Activated T-cell treated with anti-CD3 and anti-CD28 coated beads, Interleukin-2, amount 50 U/mL, for 24 hours (primary cell): ENCODE results near the gene FBH1.
A peak's percentile ranks its signal among the peaks of the same experiment; 100 is the strongest.
"Not testable (repeated sequence)": the region's sequence is repeated elsewhere in the genome, so short reads cannot be mapped to it uniquely, and the experiment has no call there.

Source experiments
- DNase-seq: peaks from one replicate; pipeline ENCODE4 v3.0.0-alpha.2; 2020
- H3K27ac Mint-ChIP-seq: 2 replicates; pipeline ENCODE4 v1.8.0; 2020; ENCODE audit warnings: mild to moderate bottlenecking, mixed read lengths
- H3K27me3 Mint-ChIP-seq: 2 replicates; pipeline ENCODE4 v1.8.0; 2020; ENCODE audit warnings: mixed read lengths
- H3K36me3 Mint-ChIP-seq: 2 replicates; pipeline ENCODE4 v1.8.0; 2020; ENCODE audit warnings: low read depth, mixed read lengths
- H3K4me1 Mint-ChIP-seq: 2 replicates; pipeline ENCODE4 v1.8.0; 2020; ENCODE audit warnings: low read depth, mixed read lengths
- H3K4me3 Mint-ChIP-seq: 2 replicates; pipeline ENCODE4 v1.8.0; 2020; ENCODE audit warnings: mild to moderate bottlenecking, moderate library complexity, mixed read lengths
- H3K9me3 Mint-ChIP-seq: 2 replicates; pipeline ENCODE4 v1.8.0; 2020; ENCODE audit warnings: mixed read lengths

Gene FBH1

GRCh38 chr10:5866451-5867081 is 23.5 kb upstream of the FBH1 start:
- H3K27ac Mint-ChIP-seq, H3K4me3 Mint-ChIP-seq: not testable (repeated sequence)

GRCh38 chr10:5867091-5867615 is 22.9 kb upstream of the FBH1 start:
- H3K27me3 Mint-ChIP-seq, H3K36me3 Mint-ChIP-seq: not testable (repeated sequence)

More at GRCh38 chr10:5866451-5867081, 23.5 kb upstream of the FBH1 start:
- not testable (repeated sequence) for H3K4me1 Mint-ChIP-seq, H3K9me3 Mint-ChIP-seq, DNase-seq, H3K27me3 Mint-ChIP-seq
- peaks cover 10% of the 10 kb centered on the region for H3K36me3 Mint-ChIP-seq

DNA sequence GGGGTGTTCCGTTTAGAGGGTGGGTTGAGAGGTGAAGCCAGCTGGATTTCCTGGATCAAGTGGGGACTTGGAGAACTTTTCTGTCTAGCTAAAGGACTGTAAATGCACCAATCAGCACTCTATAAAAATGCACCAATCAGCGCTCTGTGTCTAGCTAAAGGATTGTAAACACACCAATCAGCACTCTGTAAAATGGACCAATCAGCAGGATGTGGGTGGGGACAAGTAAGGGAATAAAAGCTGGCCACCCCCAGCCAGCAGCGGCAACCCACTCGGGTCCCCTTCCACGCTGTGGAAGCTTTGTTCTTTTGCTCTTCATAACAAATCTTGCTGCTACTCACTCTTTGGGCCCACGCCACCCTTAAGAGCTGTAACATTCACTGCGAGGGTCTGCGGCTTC is 21.7 kb upstream of the FBH1 start:
- not testable (repeated sequence) for H3K4me3 Mint-ChIP-seq, H3K36me3 Mint-ChIP-seq, H3K9me3 Mint-ChIP-seq, DNase-seq, H3K27me3 Mint-ChIP-seq, H3K4me1 Mint-ChIP-seq, H3K27ac Mint-ChIP-seq

More at GRCh38 chr10:5867091-5867615, 22.9 kb upstream of the FBH1 start:
- not testable (repeated sequence) for H3K9me3 Mint-ChIP-seq, H3K4me3 Mint-ChIP-seq, H3K4me1 Mint-ChIP-seq, H3K27ac Mint-ChIP-seq, DNase-seq

- Mint-ChIP-seq H3K9me3 (peaks cover 4% of the 10 kb centered on the region), H3K27me3 (no peaks in the 10 kb centered on the region), H3K27ac (no peak overlapping the region), H3K36me3 (peaks cover 7% of the 10 kb centered on the region), H3K4me3 (no peak overlapping the region), H3K4me1 (peaks cover 5% of the 10 kb centered on the region)
- no peak for DNase-seq
These were observed 20.9 kb upstream of the FBH1 start for GRCh38 chr10:5869156-5869555.

GRCh38 chr10:5871596-5871995 is 18.4 kb upstream of the FBH1 start:
- no peak overlapping the region for H3K4me3 Mint-ChIP-seq
- DNase-seq = no peak
- H3K9me3 Mint-ChIP-seq = peaks cover 4% of the 10 kb centered on the region
- H3K27ac Mint-ChIP-seq = no peak overlapping the region
- no peaks in the 10 kb centered on the region for H3K27me3 Mint-ChIP-seq
- peaks cover 24% of the 10 kb centered on the region for H3K36me3 Mint-ChIP-seq
- peaks cover 5% of the 10 kb centered on the region for H3K4me1 Mint-ChIP-seq

GRCh38 chr10:5873515-5873995 is 16.5 kb upstream of the FBH1 start:
- no peaks in the 10 kb centered on the region for H3K27me3 Mint-ChIP-seq
- peaks cover 3% of the 10 kb centered on the region for H3K9me3 Mint-ChIP-seq
- peaks cover 5% of the 10 kb centered on the region for H3K4me1 Mint-ChIP-seq
- peak overlapping the region; percentile 6 for H3K4me3 Mint-ChIP-seq
- H3K27ac Mint-ChIP-seq = peak overlapping the region; percentile 23
- DNase-seq = peak; percentile 74
- H3K36me3 Mint-ChIP-seq = peaks cover 43% of the 10 kb centered on the region

GRCh38 chr10:5876181-5876768 is 13.8 kb upstream of the FBH1 start:
- Mint-ChIP-seq H3K36me3 (peaks cover 53% of the 10 kb centered on the region), H3K9me3 (no peaks in the 10 kb centered on the region), H3K27ac (no peak overlapping the region), H3K4me1 (peaks cover 5% of the 10 kb centered on the region), H3K4me3 (no peak overlapping the region), H3K27me3 (no peaks in the 10 kb centered on the region)
- DNase-seq = no peak

- not testable (repeated sequence) for H3K27ac Mint-ChIP-seq, H3K4me1 Mint-ChIP-seq, H3K27me3 Mint-ChIP-seq, DNase-seq, H3K4me3 Mint-ChIP-seq, H3K9me3 Mint-ChIP-seq
- peaks cover 58% of the 10 kb centered on the region for H3K36me3 Mint-ChIP-seq
These were observed 13.0 kb upstream of the FBH1 start for GRCh38 chr10:5877041-5877440.

- H3K36me3 Mint-ChIP-seq = peaks cover 75% of the 10 kb centered on the region
- H3K9me3 Mint-ChIP-seq = no peaks in the 10 kb centered on the region
- no peak overlapping the region for H3K27ac Mint-ChIP-seq
- H3K27me3 Mint-ChIP-seq = no peaks in the 10 kb centered on the region
- peaks cover 8% of the 10 kb centered on the region for H3K4me1 Mint-ChIP-seq
- no peak overlapping the region for H3K4me3 Mint-ChIP-seq
- DNase-seq = no peak
These were observed 7.1 kb upstream of the FBH1 start for GRCh38 chr10:5882961-5883360.

- H3K27me3 Mint-ChIP-seq = no peaks in the 10 kb centered on the region
- H3K27ac Mint-ChIP-seq = no peak overlapping the region
- H3K36me3 Mint-ChIP-seq = peaks cover 66% of the 10 kb centered on the region
- no peaks in the 10 kb centered on the region for H3K9me3 Mint-ChIP-seq
- DNase-seq = no peak
- H3K4me3 Mint-ChIP-seq = no peak overlapping the region
- peaks cover 18% of the 10 kb centered on the region for H3K4me1 Mint-ChIP-seq
These were observed 4.4 kb upstream of the FBH1 start for GRCh38 chr10:5885619-5886018.

GRCh38 chr10:5887029-5887428 is 3.0 kb upstream of the FBH1 start:
- no peak overlapping the region for H3K27ac Mint-ChIP-seq
- peak overlapping the region; percentile 45 for H3K4me3 Mint-ChIP-seq
- no peak for DNase-seq
- H3K36me3 Mint-ChIP-seq = peaks cover 69% of the 10 kb centered on the region
- H3K9me3 Mint-ChIP-seq = no peaks in the 10 kb centered on the region
- H3K27me3 Mint-ChIP-seq = no peaks in the 10 kb centered on the region
- H3K4me1 Mint-ChIP-seq = peaks cover 30% of the 10 kb centered on the region

- H3K27me3 Mint-ChIP-seq = no peaks in the 10 kb centered on the region
- no peak for DNase-seq
- peaks cover 69% of the 10 kb centered on the region for H3K36me3 Mint-ChIP-seq
- no peaks in the 10 kb centered on the region for H3K9me3 Mint-ChIP-seq
- H3K4me3 Mint-ChIP-seq = peak overlapping the region; percentile 83
- H3K4me1 Mint-ChIP-seq = peaks cover 37% of the 10 kb centered on the region
- H3K27ac Mint-ChIP-seq = no peak overlapping the region
These were observed 2.4 kb upstream of the FBH1 start for GRCh38 chr10:5887641-5888040.

DNA sequence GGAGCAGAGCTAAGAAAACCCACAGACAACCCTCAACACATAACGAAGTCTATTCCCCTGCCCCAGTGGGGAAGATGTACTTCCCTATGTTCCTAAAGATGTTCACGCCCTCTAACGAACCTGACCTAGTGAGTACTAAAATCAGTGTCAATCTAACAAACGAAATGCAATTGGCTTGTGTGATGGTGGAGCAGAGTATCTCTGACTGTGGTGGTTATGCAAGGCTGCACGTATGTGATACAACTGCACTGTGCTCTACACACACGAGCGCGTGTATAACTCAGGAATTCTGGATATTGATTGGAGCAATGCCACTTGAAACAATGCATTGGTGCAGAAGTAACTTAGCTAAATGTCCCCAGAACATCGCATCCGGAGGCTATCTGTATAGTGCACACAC is 1.7 kb upstream of the FBH1 start:
- DNase-seq = no peak
- peak overlapping the region; percentile 81 for H3K27ac Mint-ChIP-seq
- no peaks in the 10 kb centered on the region for H3K27me3 Mint-ChIP-seq
- H3K9me3 Mint-ChIP-seq = no peaks in the 10 kb centered on the region
- peaks cover 41% of the 10 kb centered on the region for H3K4me1 Mint-ChIP-seq
- peak overlapping the region; percentile 83 for H3K4me3 Mint-ChIP-seq
- H3K36me3 Mint-ChIP-seq = peaks cover 68% of the 10 kb centered on the region

GRCh38 chr10:5888843-5889623 is 1.0 kb upstream of the FBH1 start:
- peak overlapping the region; percentile 83 for H3K27ac Mint-ChIP-seq
- H3K4me1 Mint-ChIP-seq = peaks cover 46% of the 10 kb centered on the region
- H3K9me3 Mint-ChIP-seq = no peaks in the 10 kb centered on the region
- H3K36me3 Mint-ChIP-seq = peaks cover 67% of the 10 kb centered on the region
- H3K4me3 Mint-ChIP-seq = peak overlapping the region; percentile 83
- DNase-seq = peak; percentile 71
- no peaks in the 10 kb centered on the region for H3K27me3 Mint-ChIP-seq
